ENCODE data around the gene PDE3B.

The PDE3B gene

DNA sequence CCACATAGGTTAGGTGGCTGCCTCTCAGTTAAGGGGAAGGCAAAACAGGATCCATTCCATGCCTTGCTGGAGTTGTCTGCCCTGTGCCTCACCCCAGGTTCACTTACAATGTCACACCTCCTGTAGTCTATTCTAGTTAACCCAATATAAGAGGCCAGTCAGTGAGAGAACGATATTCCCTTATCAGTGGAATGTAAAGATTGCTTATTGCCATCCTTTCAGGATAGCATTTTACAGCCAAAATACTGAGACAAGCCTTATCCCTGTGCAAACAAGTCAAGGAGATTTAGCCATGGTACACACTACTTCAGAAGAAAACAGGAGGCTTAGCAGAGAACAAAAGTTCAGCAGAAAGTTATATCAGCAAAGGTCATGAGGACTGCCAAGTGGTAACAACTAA is 242.9 kb downstream of the PDE3B start:
- no peak for DNase-seq (ENCODE audit: low read depth)

DNA sequence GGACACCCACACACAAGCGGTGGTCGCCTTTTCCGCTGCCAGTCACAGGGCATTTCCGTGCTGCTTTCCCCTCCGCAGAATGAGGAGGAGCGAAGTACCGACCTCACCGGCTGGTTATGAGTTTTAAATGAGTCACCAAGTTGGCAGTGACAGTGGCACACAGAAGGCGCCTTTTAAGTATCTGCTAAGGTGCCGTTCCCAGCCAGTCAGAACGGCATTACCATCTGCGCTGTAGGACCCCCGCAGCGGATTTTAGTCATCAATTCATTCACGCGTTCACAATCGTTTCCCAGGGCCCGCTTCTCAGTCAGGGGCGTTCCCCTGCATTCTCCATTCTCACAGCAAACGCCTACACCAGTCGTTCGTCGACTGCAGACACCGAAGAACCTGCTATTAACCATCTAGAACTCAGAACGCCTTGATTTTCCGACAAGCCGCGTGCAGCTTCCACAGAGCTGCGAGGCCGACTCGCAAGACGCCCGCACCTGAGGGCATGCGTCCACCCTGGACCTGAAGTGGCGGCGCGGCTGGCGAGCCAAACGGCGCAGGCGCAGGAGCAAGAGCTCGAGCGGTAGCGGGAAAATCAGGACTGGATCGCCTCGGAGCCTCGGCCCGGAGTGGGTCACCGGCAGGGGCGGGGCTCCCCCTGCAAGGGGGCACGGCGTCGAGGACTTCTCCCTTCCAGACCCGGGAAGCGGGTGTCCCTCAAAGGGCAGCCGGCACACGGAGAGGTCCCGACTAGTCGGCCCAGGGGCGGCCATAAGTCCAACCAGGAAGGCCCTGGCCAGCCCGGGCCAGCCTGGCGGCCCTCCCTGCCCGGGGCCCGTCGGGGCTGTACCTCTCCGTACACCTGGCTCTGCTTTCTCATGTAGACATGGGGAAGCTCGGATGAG is 247.8 kb downstream of the PDE3B start:
- DNase-seq (ENCODE audit: low read depth): peak; percentile 80

DNA sequence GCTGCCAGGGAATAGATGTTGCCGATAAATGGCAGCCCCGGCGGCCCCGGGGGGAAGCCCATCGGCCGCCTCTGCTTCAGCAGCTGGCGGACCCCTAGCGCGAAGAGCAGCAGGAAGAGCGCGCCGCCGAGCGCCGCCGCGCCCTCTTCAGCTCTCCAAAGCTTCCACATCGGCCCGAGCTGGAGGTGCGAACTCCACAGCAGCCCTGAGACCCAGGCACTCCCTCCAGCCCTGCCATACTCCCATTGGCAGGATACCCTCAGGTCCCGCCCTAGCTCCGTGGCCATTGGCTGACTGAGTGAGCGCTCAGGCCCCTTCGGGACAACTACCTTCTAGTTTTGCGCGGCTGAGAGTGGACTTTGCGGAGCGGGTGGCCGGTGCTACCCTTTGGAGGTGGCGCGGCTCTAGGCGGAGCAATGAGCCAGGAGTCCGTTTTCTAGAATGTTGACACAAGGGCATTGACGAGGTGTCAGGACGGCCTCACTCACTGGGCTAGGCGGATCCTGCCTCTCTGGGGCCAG is 248.5 kb downstream of the PDE3B start, which contains the start of gene CYP2R1:
TSS of gene CYP2R1 (minus strand) at position 196 of the 521 bp plus-strand sequence. CDS start at position 170, 26 bp downstream.
- DNase-seq (ENCODE audit: low read depth): peak; percentile 96

DNA sequence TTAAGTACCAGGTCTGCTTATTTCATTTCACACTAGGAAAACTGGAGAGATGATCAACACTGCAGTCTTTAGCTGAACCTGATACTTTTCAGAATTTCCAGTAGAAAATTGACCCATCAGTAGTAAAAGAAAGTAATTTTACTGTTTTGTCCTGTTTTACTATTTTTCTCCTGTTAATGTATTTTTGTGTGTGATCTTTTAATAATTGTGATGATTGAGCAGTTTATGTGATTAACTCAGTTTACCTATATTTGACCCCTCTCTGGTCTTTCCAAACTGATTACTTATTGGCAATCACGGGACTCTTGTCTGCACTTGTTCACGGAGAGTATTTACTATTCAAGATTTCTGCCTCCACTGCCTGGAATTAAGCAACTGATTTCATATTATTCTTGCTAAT is 249.0 kb downstream of the PDE3B start:
- no peak for DNase-seq (ENCODE audit: low read depth)

DNA sequence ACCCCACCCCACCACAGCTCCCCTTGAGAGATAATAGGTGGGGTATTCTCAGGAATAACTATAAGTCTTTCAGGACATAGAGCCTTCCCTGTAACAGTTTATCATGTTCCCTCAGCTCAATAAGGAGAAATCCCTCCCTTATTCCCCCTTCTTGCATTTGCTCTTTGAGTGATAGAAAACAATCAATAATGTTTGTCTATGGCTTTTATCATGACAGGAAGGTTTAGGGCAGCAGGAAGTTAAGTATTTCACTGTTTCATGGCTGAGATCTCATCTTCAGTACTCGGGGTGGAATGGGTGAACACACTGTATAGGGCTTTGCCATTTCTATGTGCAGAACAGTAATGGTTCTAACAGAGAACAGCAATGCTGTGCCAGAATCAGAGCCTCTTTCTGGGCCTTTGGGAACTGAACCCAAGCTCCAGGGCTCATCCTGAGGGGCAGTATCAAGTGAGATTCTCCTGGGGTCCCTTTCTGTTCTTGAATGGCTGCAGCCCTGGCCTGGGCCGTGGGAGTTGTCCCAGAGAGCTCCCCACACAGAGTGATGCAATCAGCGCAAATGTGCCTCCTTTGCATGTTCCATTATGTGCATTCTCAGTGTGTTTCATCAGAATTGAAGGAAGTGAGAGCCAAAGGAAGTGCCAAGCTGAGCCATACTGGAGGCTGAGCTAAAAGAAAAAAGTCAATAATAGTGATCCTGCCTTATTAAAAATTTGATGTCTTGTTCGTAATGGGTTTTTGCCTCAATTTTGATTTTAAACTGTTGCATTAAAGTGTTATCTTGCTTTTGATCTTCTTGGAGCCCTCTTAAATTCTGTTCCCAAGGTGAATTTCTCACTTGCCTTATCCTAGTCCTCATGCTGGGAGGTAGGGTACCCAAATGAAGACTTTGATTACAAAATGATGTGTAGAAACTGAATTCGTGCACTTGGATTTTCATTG is 251.3 kb downstream of the PDE3B start:
- no peak for DNase-seq (ENCODE audit: low read depth)

DNA sequence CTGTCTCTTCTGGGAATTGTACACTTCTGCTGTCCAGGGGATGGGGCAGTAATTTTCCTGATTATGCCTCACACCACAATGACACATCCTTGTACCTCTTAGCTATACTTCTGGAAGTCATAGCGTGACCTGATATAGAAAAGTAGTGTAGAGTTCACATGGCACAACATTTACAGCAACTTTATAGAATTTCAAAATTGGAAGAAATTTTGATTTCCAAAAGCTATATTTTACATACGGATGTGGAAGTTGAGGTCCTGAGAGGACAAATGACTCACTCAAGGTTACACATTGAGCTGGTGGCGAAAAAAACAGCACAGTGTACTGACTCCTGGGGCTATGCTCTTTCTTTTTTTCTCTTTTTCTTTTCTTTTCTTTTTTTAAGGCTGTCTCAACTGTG is 254.8 kb downstream of the PDE3B start:
- DNase-seq (ENCODE audit: low read depth): no peak

DNA sequence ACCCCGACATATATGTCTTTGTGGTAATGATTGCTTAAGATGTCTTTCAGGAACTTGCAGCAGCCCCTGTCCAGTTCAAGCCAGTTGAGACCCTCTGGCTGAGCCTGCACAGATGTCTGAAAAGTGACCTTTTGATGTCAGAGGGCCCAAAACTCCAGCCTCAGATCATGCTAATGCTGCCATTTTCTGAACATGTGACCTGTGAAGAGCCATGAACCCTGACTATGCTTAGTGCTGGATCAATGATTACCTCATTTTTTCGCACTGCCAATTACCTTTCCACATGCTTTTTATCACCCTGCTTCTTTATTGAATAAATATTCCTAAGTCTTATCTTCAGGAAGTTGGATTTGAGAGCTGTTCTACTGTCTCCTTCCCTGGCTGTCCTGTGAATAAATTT is 255.3 kb downstream of the PDE3B start:
- no peak for DNase-seq (ENCODE audit: low read depth)

DNA sequence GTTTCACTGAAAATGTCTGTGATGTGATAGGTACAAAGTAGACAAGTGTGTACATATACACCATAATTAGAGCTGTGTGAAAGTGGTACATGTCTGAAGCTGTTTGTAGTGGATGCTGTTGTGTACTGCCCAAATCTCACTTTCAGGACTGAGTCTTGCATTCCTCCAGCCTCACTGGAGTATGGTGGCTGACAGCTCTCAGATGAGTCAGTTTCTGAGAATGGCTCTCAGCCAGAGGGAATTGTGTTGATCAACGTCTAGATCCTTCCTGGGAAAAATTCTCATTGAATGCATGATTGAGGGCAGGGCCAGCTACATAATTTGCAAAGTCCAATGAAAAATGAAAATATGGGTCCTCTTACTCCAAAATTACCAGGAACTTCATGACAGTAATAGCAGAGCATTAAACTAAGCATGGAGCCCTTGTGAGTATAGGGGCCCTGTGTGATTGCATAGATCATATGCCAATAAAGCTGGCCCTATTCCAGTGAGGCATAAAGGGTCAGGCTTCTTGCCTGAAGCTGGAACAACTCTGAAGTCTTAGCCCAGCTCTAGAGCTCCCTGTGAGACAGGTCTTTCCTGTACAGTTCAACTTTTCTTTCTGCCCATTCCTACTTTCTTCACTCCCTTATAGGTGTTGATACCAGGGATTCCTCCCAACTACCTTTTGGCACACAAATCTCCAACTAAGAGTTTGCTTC is 259.2 kb downstream of the PDE3B start:
- no peak for DNase-seq (ENCODE audit: low read depth)

DNA sequence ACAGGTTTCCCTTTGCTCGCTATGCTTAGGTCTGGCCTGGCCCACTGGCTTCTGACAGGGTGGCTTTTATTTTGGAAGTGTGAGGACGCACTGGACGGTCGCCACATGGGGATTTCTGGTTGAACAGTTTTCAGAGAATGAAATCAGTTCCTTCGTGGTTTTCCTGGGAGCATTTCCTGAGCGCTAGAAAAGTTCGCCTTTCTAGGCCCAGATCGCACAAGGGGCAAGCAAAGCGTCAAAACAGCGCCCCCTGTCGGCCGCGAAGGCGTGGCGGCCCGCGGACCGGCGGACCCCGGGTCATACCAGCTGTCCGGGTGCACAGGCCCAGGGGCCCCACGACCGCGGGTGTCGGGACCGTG is 261.1 kb downstream of the PDE3B start:
- DNase-seq (ENCODE audit: low read depth): no peak

DNA sequence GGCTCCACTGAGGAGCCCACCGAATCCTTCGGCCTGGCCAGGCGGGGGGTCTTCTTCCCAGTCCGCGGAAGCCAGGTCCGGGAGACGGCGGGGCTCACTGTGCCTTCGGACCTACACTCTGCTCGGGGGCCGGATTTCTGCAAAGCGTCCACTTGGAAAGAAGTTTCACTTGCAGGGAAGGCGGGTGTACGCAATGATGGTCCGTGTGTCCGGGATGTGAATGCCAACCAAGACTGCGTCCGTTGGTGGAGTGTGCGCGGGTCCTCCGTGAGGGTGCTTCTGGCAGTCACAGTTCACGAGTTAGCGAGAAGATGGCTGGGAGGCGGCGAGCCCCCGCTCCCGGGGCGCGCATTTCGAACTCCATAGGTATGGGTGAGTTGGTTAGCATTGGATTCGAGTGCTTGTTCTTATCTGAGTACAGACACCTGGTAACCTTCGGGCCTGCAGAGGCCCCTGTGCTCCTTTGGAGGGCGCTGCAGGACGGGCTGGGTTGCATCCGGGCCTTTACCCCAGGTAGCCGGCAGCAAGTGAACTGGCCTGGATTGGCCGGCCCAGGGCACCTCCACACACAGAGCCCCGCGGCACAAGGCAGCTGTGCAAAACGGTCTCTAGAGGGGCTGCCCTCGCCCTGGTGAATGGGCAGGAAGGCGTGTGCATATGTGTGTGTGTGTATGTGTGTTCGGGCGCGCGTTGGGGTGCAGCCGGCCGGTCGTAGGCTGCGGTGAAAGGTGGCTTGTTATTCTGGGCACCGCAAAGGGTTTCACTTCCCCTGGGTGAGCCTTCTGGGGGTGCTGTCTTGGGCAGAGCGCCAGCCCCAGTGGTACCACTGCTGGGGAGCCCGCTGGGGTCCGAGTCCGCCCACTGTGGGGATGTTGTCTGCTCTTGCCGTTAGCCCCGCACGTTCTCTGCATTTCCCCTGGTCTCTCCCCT is 261.8 kb downstream of the PDE3B start:
- no peak for DNase-seq (ENCODE audit: low read depth)

DNA sequence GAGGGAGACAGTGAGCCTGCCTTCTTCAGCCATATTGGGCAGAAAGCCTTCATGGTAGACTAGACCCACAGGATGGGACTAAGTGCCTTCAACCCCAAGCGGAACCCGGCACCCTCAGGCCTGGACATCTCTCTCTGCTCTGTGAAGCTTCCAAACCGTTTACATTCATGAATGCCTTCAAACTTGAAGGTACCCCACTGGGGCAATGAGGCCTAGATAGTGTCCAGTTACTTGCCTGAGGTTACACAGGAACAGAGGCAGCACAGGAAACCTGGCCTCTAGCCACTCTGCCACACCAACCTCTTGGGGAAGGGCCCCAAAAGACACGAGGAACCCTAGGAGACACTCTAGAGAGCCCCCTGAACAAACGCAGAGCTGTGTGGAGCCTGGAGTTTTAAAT is 263.0 kb downstream of the PDE3B start:
- no peak for DNase-seq (ENCODE audit: low read depth)

DNA sequence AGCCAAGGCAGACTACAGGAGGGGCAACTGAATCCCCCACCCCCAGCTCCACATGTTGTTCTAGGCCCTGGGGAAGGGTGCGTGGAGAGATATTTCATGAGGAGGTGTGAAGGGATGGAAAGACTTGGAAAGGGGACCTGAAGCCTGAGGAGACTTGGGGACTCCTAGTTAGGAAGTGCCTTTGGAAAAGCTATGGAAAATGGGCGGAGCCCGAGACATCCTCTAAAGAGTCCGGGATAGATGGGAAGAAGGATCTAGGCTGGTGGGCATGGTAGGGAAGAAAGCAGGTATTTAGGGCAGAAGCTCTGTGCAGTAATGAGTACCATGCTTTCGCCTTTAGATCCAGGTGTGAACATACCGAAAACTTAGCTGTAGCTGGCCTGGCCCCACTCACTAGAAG is 263.4 kb downstream of the PDE3B start:
- no peak for DNase-seq (ENCODE audit: low read depth)

DNA sequence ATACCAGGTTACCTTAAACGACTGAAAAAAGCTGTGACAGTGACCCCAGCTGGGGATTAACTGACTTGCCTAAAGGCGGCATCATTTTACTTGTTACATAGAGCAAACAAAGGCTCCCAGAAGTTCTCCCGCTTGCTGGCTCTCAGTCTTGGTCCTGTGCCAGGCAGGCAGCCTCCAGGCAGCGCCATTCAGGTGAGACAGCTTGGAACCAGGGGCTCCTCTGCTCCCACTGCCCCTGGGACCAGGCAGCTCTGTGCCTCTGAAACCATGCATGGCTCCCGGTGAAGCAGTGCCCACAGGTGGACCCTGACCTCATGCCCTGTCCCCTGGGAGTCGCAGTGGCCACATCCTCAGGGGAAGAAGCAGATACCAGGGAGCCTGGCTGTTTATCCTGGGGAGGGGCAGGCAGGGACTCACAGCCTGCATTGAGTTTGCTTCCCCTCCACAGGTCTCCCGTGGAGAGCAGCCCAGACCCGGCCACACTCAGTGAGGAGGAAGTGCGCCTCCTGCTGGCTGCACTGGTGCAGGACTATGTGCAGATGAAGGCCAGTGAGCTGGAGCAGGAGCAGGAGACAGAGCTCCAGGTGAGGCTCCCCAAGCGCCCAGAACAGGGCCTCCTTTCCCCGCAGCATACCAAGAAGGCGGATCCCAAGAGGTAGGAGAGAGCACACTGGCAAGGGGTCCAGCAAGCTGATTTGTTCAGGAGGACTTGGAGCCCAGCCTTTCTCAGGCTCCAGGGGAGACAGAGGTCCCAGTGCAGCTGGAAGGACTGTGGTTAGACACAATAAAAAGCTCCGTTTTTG is 264.0 kb downstream of the PDE3B start:
- DNase-seq (ENCODE audit: low read depth): peak; percentile 43

DNA sequence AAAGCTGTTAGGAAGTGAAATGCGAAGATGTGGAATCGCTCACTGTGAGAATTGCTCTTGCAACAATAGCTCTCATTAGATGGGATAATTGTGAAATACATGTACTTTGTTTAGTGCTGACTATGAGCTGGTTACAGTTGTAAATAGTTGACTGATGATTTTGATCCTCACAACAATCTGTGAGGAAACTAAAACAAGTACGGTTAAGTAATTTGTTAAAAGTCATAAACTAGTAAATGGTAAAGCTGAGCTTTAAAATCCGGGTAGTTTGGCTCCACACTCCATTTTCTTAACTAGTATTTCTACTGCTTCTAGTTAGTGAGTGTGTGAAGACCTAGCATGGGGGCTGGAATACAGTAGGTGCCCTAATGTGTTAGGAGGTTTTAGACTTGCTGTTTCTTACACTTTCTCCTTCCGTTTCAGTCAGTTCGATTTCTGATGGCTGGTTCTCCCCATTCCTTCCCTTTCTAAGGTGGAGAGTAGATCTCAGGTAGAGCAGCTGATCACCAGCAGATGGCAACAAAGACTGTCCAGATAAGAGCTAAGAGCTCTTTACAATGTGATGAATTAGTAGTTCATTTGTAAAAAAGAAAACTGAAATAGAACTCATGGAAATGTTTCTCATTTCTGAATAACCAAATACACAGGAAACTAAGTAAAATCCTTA is 264.7 kb downstream of the PDE3B start:
- no peak for DNase-seq (ENCODE audit: low read depth)

DNA sequence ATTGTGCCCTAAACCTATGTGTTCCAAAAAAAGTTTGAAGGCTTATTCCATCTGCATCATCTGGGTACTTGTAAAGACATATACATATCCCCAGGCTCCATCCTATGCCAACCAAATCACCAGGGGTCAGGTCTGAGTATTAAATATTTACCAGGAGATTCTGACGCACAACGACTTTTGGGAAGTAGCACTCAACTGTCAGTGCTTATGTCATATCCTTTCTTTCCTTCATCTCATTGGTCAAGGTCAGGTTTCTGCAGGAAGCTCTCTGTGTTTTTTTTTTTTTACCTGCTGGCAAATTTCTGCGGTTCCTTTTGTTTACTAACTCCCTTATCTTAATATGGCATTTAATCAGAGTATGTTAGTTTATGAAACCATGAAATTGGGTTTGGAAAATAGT is 270.9 kb downstream of the PDE3B start:
- no peak for DNase-seq (ENCODE audit: low read depth)

DNA sequence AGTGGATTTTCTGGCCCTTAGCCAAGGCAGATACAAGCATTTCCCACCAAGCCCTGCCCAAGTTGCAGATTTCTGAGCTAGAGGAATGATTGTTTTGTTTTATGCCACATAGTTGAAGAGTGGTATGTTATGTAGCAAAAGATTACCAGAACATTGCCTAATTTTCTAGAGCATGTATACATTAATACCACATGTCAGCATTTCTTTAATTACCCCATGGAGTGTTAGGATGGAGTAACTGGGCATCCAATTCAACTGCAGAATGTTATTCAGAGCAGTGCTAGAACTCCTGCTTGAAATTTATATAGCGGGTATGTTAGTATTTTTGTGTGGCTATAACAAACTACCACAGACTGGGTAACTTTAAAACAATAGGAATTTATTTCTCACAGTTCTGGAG is 272.8 kb downstream of the PDE3B start:
- DNase-seq (ENCODE audit: low read depth): no peak
